GM12864 (cell line): ENCODE data around the gene MAPKAP1.

ENCODE experiments used
- DNase-seq: peaks from one replicate; pipeline ENCODE4 v3.0.0-alpha.2; 2011; ENCODE audit warnings: low read depth
- H3K4me3 ChIP-seq: 2 replicates; pipeline ENCODE4 v1.5.1; 2011; ENCODE audit warnings: mild to moderate bottlenecking, low read depth, low read length, control low read depth
- TF ChIP-seq, protein P1 (sequence below): IDR thresholded peaks from 2 replicates; pipeline ENCODE4 v1.5.1; 2011; ENCODE audit warnings: low read depth, mild to moderate bottlenecking, moderate library complexity, low read length, control low read depth, inconsistent platforms; ENCODE audit errors: missing control alignments

MAPKAP1 gene

DNA sequence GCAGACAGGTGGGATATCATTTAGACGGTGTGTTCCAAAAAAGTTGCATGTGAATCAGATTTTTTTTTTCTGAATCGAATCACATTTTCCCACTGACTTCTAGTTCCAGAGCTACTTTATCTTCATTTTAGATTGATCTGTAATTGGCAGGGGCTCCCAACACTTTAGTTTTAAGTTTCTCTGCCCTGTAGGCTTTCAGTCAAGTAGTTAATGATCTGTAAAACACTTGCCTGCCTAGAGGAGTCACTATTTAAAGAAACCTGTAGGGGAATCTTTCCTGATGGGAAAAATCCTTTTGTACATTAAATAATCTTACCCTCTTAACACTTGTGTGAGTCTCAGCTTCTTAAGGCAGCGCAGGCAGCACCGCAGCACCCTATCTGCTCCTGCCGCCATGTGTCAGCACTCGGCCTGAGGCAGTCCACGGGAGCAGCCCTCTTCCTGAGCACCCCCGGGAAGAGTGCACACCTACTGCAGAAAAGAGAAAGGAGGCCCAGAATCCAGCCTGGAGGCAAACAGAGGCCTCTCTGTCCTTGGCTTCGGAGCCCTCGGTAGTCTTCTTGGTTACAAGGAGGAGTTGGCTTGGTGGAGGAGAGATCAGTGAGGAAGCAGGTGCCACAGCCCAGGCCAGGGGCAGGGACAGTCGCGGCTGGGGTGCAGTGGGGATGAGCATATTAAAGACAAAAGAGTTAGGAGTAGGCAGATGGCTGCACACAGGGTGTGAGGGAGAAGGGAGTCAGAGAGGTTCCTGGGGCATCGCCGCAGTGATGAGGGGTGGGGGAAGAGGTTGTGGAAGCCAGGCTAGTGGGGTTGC is 236.0 kb downstream of the MAPKAP1 start:
- no peak for DNase-seq
- H3K4me3 ChIP-seq = no peak overlapping the region
- TF ChIP-seq, protein P1, sequence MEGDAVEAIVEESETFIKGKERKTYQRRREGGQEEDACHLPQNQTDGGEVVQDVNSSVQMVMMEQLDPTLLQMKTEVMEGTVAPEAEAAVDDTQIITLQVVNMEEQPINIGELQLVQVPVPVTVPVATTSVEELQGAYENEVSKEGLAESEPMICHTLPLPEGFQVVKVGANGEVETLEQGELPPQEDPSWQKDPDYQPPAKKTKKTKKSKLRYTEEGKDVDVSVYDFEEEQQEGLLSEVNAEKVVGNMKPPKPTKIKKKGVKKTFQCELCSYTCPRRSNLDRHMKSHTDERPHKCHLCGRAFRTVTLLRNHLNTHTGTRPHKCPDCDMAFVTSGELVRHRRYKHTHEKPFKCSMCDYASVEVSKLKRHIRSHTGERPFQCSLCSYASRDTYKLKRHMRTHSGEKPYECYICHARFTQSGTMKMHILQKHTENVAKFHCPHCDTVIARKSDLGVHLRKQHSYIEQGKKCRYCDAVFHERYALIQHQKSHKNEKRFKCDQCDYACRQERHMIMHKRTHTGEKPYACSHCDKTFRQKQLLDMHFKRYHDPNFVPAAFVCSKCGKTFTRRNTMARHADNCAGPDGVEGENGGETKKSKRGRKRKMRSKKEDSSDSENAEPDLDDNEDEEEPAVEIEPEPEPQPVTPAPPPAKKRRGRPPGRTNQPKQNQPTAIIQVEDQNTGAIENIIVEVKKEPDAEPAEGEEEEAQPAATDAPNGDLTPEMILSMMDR = no peak

DNA sequence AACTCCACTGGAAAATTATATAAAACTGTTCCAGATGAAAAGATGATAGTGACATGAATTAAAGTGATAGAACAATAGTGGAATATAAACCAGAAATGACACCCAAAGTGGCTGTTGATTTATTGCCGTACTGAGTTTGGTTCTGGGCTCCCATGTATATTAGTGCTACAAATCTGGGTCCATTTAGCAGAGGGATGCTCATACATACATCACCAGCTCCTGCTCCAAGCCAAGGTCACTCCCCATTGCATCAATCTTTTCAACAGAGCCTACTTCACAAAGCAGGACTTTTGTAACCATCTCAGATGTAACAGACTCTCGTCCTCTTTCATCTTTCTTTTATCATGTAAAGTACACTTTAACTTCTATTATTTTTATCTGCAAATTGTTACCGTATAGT is 236.8 kb downstream of the MAPKAP1 start:
- TF ChIP-seq, protein P1 = no peak
- DNase-seq = no peak

DNA sequence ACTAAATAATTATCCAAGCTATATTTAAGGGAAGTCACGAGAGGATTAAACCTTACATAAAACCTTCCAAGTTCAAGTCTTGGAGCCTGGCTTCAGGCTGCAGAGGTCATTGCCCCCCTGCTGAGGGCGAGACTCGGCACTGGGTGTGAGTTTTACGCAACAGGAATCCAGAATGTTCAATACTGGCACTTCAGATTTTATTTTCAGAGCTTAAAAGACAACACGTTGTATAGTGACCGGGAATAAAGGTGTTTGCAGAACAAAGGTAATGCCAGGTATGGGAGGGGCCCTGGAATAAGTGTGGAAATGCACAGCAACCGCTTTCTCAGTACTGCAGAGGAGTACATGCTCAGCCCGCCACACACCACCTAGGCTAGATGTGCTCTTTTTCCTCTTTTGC is 238.4 kb downstream of the MAPKAP1 start:
- no peak for DNase-seq
- H3K4me3 ChIP-seq = no peak overlapping the region
- TF ChIP-seq, protein P1 = no peak

More for the DNA sequence above, 236.8 kb downstream of the MAPKAP1 start:
- no peak overlapping the region for H3K4me3 ChIP-seq

DNA sequence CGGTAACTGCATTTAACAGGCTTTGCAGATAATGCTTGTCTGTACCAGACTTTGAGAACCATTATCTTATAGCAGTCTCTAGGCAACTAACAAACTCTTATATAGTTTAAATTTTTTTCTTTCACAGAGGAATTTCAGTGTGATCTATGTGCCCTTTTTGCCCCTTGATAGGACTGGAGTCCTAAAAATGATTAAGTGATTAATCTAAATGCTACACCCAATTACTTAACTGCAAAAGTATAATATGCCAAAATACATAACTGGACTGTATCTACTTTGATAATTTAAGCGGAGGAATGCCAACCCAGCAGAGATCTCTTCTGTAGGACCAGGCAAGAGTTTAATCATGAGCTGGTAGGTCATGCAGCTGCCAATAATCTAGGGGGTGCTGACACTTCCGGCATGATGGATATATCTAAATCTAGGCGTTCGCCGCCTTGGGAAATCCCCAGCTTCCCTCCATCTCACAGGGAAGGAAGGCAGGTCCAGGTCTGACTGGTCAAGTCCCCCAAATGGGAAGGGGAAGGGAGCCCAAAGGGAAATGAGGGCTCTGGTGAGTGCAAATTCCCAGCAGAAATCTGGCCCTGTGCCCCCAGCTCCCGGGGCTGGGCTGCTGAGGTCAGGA is 239.8 kb downstream of the MAPKAP1 start:
- TF ChIP-seq, protein P1 = no peak
- no peak for DNase-seq
- H3K4me3 ChIP-seq = no peak overlapping the region

DNA sequence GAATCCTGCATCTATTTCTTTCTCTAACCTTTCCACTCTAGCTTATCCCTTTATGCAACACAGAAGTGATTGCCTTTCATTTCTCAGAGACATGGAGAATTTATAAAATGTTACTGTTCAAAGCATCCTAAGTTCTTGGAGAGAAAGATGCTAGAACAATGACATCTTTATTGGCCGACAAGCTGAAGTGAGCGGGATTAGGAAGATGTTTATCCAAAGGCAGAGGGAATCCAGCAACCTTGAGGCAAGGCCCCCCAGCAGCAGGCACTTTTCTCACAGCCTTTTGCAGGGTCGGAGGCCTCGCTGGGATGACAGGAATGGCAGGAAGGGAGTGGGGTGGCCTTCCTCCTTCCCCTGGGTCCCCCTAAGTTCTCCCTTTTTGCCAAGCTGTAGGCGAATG is 240.6 kb downstream of the MAPKAP1 start:
- H3K4me3 ChIP-seq = no peak overlapping the region
- DNase-seq = no peak
- TF ChIP-seq, protein P1 = no peak

DNA sequence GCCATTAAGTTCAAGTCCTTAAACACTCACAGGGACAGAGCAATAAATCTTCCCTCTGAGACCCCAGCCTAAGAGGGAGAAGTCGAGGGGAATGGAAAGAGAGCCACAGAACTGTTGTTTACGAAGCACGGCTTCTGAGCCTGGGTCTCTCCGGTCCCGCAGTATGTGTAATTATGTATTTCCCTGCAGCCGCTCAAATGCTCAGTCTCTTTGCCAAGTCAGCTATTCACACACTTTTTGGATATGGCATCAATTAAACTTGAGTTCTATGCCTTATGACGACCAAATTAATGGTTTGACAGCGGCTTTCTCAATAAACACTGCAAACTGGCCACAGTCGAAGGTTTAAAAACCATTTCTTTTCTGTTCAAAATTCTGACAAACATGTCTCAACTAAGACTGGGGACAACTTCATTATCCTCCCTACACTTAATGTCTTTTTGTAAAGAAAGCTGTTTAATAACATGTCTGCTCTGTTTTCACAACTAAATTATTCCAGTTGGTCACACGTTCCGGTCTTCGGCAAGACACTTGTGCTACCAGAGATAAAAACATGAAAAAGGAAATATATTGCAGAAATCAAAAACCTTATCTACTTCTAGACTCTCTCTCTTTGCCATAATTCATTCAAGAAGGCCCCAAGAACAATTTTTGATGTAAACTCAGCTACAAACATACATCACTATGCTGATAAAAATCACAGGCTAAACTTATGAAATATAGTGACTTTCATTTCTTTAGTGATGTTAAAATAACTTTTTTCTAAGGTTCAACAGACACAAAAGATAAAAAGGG is 242.2 kb downstream of the MAPKAP1 start:
- TF ChIP-seq, protein P1 = no peak
- DNase-seq = no peak
- H3K4me3 ChIP-seq = no peak overlapping the region
